ENCODE data around the gene ZBTB7A.

Gene ZBTB7A

DNA sequence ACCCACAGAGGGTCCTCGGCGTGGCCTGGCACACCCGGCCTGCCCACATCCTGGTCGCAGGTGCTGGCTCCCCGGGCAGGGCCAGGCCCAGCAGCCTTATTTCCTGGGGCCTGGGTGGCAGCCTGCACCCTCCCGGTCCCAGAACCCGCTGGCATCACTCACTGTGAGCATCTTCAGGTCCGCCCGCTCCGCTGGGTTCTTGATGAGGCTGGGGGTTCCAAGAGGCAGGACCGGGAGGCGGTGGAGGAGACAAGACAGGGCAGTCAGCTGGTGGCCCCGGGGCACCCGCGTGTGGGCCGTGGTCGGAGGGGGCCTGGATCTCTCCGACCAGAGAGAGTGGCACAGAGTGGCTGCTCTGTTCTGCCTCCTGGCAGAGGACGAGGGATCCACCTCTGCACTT is 27.6 kb upstream of the ZBTB7A start:
- DNase-seq (ENCODE audit: low spot score) = no peak

- DNase-seq (ENCODE audit: low spot score) = no peak
Measured at GRCh38 chr19:4093643-4094175, 27.0 kb upstream of the ZBTB7A start.

GRCh38 chr19:4090356-4091220 is 23.9 kb upstream of the ZBTB7A start:
- no peak for DNase-seq (ENCODE audit: low spot score)

DNA sequence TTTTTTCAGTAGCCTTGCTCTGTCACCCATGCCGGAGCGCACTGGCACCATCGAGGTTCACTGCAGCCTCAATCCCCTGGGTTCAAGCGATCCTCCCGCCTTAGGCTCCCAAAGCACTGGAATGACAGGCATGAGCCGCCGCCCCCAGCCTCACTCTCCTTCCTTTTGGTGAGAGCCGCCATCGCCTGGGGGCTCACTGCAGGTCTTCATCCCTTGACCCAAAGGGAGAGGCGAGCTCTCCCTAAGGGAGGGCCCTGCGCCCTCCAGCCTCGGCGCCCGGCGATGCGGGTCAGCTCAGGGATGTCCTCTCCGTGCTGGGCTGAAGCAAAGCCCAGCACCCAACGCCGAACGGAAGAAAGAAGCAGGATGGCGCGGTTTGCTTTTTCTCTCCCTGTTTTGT is 23.2 kb upstream of the ZBTB7A start:
- DNase-seq (ENCODE audit: low spot score) = no peak

GRCh38 chr19:4089400-4089908 is 22.8 kb upstream of the ZBTB7A start:
- DNase-seq (ENCODE audit: low spot score) = no peak

GRCh38 chr19:4088975-4089374 is 22.3 kb upstream of the ZBTB7A start:
- DNase-seq (ENCODE audit: low spot score) = no peak

GRCh38 chr19:4087787-4088679 is 21.3 kb upstream of the ZBTB7A start:
- DNase-seq (ENCODE audit: low spot score) = no peak

DNA sequence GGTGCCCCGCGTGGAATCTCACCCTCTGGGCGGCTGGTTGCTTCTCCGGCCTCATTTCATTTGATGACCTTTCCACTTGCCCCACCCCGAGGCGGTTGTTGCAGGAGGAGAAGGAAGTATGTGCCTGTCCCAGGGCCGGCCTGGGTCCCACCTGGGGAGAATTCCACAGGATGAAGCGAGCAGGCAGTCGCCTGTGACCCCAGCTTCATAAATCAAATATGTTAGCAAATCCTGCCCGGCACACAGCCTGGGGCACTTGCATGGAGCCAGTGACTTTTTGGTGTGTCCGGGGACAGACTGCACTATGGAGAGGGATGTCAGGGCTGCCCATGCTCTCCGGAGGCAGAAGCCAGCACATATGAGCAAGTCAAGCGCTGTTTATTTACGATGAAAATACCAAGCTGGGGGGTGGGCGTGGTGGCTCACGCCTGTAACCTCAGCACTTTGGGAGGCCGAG is 19.7 kb upstream of the ZBTB7A start:
- no peak for DNase-seq (ENCODE audit: low spot score)

DNA sequence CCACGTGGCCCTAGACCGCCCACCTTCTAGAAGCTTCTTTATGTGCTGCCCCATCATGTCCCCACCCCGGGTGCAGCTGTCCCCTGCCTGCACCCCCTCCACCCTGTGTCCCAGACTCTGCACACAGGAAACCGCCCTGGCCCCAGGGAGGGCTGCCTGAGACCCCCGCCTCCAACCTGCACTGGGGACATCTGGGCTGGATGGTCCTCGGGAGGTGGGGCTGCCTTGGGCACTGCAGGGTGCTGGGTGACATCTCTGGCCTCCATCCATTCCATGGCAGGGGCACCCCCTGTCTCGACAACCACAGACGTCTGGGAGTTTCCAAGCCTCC is 17.8 kb upstream of the ZBTB7A start:
- no peak for DNase-seq (ENCODE audit: low spot score)

DNA sequence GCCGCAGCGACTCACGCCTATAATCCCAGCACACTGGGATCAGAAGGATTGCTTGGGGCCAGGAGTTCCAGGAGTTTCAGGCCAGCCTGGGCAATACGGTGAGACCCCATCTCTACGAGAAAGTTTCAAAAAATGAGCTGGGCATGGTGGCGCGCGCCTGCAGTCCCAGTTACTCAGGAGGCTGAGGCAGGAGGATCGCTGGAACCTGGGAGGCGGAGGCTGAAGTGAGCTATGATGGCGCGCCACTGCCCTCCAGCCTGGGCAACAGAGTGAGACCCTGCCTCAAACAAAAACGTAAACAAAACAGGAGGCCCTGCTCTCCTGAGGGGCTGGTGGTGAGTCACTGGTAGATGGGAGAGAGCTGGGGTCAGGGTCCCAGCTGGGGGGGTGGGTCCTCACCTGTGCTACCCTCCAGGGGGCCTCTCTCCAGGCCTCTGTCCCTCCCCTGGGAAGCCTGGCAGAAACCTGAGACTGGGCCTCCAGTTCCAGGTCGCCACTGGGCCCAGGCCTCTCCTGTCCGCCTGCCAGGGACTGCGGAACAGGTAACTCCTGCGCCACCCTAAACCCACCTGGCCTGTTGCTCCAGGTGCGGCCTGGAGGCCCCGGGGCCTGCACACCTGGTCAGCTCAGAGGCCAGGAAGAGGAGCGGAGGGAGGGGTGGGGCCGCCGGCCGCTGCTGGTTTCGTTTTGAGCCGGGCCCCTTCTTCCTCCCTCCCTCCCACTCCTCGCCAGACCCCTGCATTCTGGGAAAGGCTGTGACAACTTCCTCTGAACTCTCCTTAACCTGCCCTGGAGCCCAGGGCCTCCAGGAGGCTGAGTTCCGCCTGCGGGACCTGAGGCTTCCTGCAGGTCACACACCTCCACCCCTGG is 17.2 kb upstream of the ZBTB7A start:
- DNase-seq (ENCODE audit: low spot score) = no peak

DNA sequence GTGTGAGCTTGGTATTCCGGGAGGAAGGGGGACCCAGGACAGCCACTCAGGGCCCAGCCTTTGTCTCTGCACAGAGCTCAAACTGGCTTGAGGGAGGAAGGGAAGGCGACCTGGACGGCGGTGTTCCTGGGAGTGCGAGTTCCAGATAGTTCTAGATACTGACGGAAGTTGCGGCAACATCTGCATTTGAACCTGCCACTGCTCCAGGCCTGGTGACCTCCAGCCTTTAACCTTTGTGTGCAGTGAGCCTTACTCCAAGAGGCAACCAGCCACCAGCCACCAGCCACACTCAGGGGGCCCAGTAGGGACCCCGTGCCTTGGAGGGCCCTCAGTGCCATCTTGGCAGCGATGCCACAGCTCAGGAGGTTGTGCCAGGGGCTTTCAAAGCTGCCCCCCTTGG is 15.5 kb upstream of the ZBTB7A start:
- DNase-seq (ENCODE audit: low spot score) = no peak

GRCh38 chr19:4081441-4082129 is 14.9 kb upstream of the ZBTB7A start:
- DNase-seq (ENCODE audit: low spot score) = no peak

GRCh38 chr19:4080473-4080872 is 13.8 kb upstream of the ZBTB7A start:
- DNase-seq (ENCODE audit: low spot score) = no peak

DNA sequence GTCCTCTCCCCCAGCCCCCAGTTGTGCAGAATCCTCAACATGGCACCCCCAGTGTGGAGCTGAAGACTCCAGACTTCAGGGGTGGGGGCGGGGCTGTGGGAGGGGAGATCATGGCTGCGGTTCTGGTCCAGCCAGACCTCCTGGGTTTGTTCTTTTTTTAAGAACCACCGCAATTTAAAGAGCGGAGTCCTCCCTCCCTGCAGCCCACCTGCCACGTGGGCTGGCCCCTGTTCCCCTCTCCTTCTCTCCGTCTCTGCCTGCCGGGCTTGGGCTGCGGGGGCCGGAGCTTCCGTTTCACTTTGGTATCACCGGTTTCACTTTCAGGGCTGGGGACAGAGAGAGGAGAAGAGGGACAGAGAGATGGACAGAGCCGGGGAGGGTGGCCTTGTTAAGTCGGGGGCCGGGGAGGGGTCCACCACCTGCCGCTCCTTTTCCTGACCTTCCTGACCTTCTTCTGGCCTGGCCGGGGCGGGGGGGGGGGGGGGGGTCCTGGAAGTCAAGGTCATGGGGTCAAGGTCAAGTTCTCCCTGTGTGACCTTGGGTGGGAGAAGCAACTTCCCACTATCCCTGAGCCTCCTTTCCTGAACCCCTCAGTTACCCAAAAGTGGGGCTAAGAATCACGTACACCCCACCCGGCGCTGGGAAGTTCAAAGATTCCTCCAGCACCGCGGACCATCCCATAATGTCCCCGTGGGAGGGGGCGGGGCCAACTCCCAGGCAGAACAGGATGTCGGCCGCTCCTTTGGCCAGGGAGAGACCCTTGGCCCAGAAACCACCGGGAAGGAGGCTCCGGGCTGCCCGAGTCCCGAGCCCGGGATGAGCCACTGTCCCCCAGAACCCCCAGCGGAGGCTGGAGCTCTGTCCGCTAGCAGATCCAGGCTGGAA is 11.3 kb upstream of the ZBTB7A start:
- DNase-seq (ENCODE audit: low spot score) = peak; percentile 61

DNA sequence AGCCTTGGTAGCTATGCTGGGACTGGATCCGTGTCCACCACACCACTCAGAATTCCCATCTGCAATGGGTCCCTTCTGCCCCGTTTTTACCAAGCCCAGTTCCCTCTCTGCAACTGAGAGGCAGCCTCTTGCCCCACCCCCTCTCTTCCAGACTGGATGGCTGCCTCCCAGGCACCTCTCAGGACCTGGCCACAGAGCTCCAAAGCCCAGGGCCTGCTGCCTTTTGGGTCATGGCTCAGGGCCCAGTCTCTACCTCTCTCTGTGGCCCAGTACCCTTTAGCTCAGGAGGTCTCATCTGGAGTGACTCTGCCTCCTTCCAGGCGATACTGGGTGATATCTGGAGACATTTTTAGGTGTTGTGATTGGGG is 10.3 kb upstream of the ZBTB7A start:
- DNase-seq (ENCODE audit: low spot score) = no peak

GRCh38 chr19:4075373-4075772 is 8.7 kb upstream of the ZBTB7A start:
- no peak for DNase-seq (ENCODE audit: low spot score)

DNA sequence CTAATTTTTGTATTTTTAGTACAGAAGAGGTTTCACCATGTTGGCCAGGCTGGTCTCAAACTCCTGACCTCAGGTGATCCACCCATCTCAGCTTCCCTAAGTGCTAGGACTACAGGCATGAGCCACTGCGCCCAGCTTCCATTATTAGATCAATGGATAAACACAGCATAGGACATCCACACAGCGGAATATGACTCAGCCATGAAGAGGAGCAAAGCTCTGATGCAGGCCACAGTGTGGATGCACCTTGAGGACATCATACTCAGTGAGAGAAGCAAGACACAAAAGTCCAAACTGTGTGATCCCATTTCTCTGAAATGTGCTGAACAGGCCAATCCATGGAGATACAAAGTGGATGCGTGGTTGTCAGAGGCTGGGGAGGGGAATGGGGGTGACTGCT is 4.9 kb upstream of the ZBTB7A start:
- DNase-seq (ENCODE audit: low spot score) = no peak

GRCh38 chr19:4069331-4069959 is 2.7 kb upstream of the ZBTB7A start:
- no peak for DNase-seq (ENCODE audit: low spot score)
